Mesothelial cell of epicardium (in vitro differentiated cells): ENCODE data around the gene TMEM132D. TPM values are rescaled to one million over a fixed set of nuclear protein-coding genes. Genes with fewer than 3 reads are reported as not detected.

Experiments
- DNase-seq, 2 experiments: peaks; one replicate each; pipeline ENCODE4 v3.0.0; 2021; ENCODE audit warnings: low spot score in 2 of 2; ENCODE audit not compliant: unreplicated experiment in 2 of 2
- H3K27ac Mint-ChIP-seq: 2 replicates; pipeline ENCODE4 v1.8.0; 2021; ENCODE audit warnings: mixed read lengths
- H3K27me3 Mint-ChIP-seq: 2 replicates; pipeline ENCODE4 v1.8.0; 2021; ENCODE audit warnings: low read depth, mixed read lengths
- H3K36me3 Mint-ChIP-seq: 2 replicates; pipeline ENCODE4 v1.8.0; 2021; ENCODE audit warnings: mixed read lengths
- H3K4me1 Mint-ChIP-seq: 2 replicates; pipeline ENCODE4 v1.8.0; 2021; ENCODE audit warnings: mixed read lengths
- H3K4me3 Mint-ChIP-seq: 2 replicates; pipeline ENCODE4 v1.8.0; 2021; ENCODE audit warnings: mild to moderate bottlenecking, moderate library complexity, mixed read lengths
- H3K9me3 Mint-ChIP-seq: 2 replicates; pipeline ENCODE4 v1.8.0; 2021; ENCODE audit warnings: mixed read lengths
- total RNA-seq: library from RNA; stranded (reverse); gene quantifications from 3 replicates; pipeline ENCODE4 v1.2.1, GENCODE V29; 2021
- TF ChIP-seq, protein P1 (sequence below): fragments of 200-600 bp; sonication (generic); IDR thresholded peaks from one replicate; pipeline ENCODE4 v1.5.0; 2021; ENCODE audit warnings: antibody characterized with exemption; ENCODE audit not compliant: unreplicated experiment

Gene TMEM132D
- total RNA-seq, 1 donor from 2014 or later = 0.07 TPM

DNA sequence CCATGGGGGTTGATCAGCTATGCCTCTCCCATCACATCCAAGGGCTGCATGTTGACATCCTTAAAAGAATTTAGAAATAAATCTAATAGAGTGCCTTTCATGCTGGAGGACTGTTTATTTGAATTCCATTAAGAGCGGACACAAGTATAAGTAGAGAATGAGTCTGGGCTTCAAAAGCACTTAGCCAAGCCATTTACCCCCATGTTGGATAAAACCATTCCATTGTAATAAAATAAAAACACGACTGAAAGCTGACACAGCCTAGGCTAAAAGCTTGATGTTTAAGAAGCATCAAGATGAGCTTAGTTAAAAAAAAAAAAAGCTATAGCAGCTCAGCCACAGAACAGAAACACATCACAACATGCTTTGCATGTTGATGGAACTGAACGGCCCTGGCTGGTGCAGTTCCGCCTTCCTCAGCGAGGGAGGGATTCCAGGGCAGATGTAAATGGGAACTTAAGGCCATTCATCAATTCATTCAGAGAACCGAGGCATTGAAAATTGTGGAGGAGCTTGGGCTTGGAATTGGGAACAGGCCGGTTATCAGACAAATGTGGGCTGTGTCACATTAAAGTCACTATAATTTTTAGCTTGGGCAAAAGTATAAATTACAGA lies 41.2 kb downstream of the TMEM132D start:
- H3K9me3 Mint-ChIP-seq = peaks cover 22% of the 10 kb centered on the region
- TF ChIP-seq, protein P1, sequence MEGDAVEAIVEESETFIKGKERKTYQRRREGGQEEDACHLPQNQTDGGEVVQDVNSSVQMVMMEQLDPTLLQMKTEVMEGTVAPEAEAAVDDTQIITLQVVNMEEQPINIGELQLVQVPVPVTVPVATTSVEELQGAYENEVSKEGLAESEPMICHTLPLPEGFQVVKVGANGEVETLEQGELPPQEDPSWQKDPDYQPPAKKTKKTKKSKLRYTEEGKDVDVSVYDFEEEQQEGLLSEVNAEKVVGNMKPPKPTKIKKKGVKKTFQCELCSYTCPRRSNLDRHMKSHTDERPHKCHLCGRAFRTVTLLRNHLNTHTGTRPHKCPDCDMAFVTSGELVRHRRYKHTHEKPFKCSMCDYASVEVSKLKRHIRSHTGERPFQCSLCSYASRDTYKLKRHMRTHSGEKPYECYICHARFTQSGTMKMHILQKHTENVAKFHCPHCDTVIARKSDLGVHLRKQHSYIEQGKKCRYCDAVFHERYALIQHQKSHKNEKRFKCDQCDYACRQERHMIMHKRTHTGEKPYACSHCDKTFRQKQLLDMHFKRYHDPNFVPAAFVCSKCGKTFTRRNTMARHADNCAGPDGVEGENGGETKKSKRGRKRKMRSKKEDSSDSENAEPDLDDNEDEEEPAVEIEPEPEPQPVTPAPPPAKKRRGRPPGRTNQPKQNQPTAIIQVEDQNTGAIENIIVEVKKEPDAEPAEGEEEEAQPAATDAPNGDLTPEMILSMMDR = no peak
- no peak for DNase-seq
- no peaks in the 10 kb centered on the region for H3K36me3 Mint-ChIP-seq
- no peak overlapping the region for H3K27ac Mint-ChIP-seq
- no peaks in the 10 kb centered on the region for H3K27me3 Mint-ChIP-seq
- no peaks in the 10 kb centered on the region for H3K4me1 Mint-ChIP-seq
- H3K4me3 Mint-ChIP-seq = no peak overlapping the region

DNA sequence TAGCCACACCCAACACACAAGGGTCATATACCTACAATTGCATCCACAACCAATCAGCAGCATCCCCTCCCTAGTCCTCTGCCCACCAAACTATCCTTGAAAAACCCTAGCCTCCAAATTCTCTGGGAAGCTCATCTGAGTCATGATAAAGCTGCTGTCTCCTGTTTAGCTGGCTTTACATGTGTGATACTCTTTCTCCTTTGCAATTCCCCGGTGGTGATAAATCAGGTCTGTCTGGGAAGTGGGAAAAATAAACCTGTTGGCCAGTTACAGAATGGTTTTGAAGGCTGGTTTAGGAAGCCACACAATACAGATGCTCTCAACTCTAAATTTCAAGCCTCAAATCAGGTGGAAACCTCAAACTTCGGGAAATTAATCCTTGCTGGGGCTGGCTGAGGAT lies 41.9 kb downstream of the TMEM132D start:
- Mint-ChIP-seq H3K36me3 (no peaks in the 10 kb centered on the region), H3K27me3 (no peaks in the 10 kb centered on the region), H3K4me3 (no peak overlapping the region), H3K9me3 (peaks cover 18% of the 10 kb centered on the region), H3K4me1 (no peaks in the 10 kb centered on the region), H3K27ac (no peak overlapping the region)
- TF ChIP-seq, protein P1 = no peak
- DNase-seq = no peak

DNA sequence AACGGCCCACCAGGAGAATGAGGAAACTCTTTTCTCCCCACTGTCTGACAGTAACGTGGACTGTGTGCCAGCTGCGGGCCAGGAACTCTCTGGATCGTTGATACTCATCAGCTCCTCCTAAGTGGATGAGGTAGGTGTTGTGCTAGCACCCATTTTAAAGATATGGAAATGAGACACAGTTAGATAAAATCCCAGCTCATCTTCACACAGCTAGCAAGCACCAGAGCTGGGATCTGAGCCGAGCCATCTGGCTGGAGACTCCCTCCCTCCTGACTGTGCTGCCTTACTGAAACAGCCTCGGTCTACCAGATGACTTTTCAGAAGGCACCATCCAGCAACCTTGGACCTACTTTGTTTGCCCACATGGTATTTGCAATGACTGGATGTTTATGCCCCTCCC lies 49.2 kb downstream of the TMEM132D start:
- Mint-ChIP-seq H3K27me3 (peaks cover 1% of the 10 kb centered on the region), H3K36me3 (no peaks in the 10 kb centered on the region), H3K27ac (no peak overlapping the region), H3K4me3 (no peak overlapping the region), H3K4me1 (peaks cover under 1% of the 10 kb centered on the region), H3K9me3 (no peaks in the 10 kb centered on the region)
- TF ChIP-seq, protein P1 = no peak
- no peak for DNase-seq

DNA sequence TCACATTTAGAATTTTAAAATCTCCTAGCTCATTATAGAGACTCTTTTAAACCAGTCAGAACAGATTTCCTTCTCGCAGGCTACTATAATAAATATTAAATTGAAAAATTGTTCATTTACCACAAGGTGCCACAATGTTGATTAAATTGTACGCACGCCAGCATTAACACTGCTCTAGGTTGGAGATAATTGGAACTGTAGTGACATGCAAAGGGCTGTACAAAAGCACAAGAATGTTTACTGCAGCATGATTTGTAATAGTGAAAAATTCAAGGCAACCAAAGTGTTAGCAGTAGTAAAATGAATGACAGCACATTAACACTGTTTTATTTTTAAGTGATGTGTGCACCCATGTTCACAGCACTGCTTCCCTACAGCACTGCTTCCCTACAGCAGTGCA lies 52.5 kb downstream of the TMEM132D start:
- no peaks in the 10 kb centered on the region for H3K9me3 Mint-ChIP-seq
- H3K4me1 Mint-ChIP-seq = peaks cover 3% of the 10 kb centered on the region
- H3K27me3 Mint-ChIP-seq = peaks cover 1% of the 10 kb centered on the region

DNA sequence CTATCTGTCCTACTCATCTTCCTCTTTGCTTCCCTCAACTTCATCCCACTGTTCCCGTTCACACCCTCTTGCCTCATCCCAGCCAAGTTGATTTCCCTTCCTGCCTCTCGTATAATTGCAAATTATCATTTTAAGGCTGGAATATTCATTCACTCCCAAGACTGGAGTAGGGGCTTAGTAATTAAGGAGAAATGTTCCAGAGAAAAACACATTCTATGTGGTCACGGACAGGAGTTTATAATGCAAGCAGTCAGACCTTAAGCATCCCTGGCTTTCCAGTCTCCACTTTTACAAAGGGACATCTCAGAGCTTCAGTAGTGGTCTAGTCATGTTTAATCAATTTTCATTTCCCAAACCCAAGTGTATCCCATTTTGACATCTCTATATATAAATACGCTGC lies 54.9 kb downstream of the TMEM132D start:
- peaks cover 3% of the 10 kb centered on the region for H3K4me1 Mint-ChIP-seq
- no peak overlapping the region for H3K27ac Mint-ChIP-seq
- TF ChIP-seq, protein P1 = no peak
- no peaks in the 10 kb centered on the region for H3K9me3 Mint-ChIP-seq
- H3K27me3 Mint-ChIP-seq = peaks cover 1% of the 10 kb centered on the region
- no peak for DNase-seq
- H3K36me3 Mint-ChIP-seq = no peaks in the 10 kb centered on the region
- no peak overlapping the region for H3K4me3 Mint-ChIP-seq

More for the DNA sequence above, 52.5 kb downstream of the TMEM132D start:
- H3K27ac Mint-ChIP-seq = no peak overlapping the region
- H3K4me3 Mint-ChIP-seq = no peak overlapping the region
- H3K36me3 Mint-ChIP-seq = no peaks in the 10 kb centered on the region
- DNase-seq = no peak
- TF ChIP-seq, protein P1 = no peak

DNA sequence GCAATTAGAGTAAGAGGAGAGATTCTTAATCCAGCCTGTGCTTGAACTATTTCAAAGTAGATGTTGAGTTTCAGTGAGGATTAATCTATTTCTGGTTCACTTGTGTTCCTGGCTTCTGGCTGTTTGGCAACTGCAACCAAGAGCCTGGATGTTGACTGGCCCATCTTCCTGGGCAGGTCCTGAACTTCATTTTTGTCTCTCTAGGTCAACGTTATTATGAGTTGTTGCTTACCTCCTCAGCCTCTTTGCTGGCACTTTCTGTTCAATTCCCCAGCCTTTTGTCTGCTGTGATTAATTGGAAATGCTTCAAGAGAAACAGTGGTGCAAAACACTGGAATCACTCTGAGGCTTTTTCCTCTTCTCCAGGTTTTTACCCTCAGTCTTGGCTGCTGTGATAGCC lies 56.8 kb downstream of the TMEM132D start:
- H3K36me3 Mint-ChIP-seq = no peaks in the 10 kb centered on the region

More for the DNA sequence above, 56.8 kb downstream of the TMEM132D start:
- Mint-ChIP-seq H3K4me1 (peaks cover 3% of the 10 kb centered on the region), H3K9me3 (no peaks in the 10 kb centered on the region), H3K4me3 (no peak overlapping the region), H3K27me3 (peaks cover 1% of the 10 kb centered on the region), H3K27ac (no peak overlapping the region)
- TF ChIP-seq, protein P1 = no peak
- DNase-seq = no peak
